Calu3 (cell line): ENCODE data around the gene ST8SIA2. TPM values are rescaled to one million over a fixed set of nuclear protein-coding genes. Genes with fewer than 3 reads are reported as not detected.

Experiments
- BruUV-seq: library from RNA; stranded (reverse); fragments of 400-500 nt; replicated peaks from 2 replicates; lab custom pipeline; 2021; lab: Mats Ljungman, UMichigan
- CTCF ChIA-PET: fragments of 300-600 bp; sonication (Branson Sonifier 250); formaldehyde crosslinking; loops from one replicate; lab custom pipeline; 2022; ENCODE audit warnings: antibody characterized with exemption; lab: Charles Lee
- DNase-seq: peaks from one replicate; pipeline ENCODE4 v3.0.0; 2022
- H3K27ac Mint-ChIP-seq: one replicate; pipeline ENCODE4 v1.8.0; 2022; ENCODE audit warnings: mixed read lengths; ENCODE audit not compliant: unreplicated experiment
- H3K27me3 Mint-ChIP-seq: one replicate; pipeline ENCODE4 v1.8.0; 2022; ENCODE audit warnings: mixed read lengths; ENCODE audit not compliant: unreplicated experiment
- H3K36me3 Mint-ChIP-seq: one replicate; pipeline ENCODE4 v1.8.0; 2022; ENCODE audit warnings: mild to moderate bottlenecking, moderate library complexity, mixed read lengths; ENCODE audit not compliant: insufficient read depth, unreplicated experiment
- H3K4me1 Mint-ChIP-seq: one replicate; pipeline ENCODE4 v1.8.0; 2022; ENCODE audit warnings: mild to moderate bottlenecking, low read depth, mixed read lengths; ENCODE audit not compliant: unreplicated experiment
- H3K4me3 Mint-ChIP-seq: one replicate; pipeline ENCODE4 v1.8.0; 2022; ENCODE audit warnings: mild to moderate bottlenecking, low read depth, moderate library complexity, mixed read lengths; ENCODE audit not compliant: unreplicated experiment
- H3K9me3 Mint-ChIP-seq: one replicate; pipeline ENCODE4 v1.8.0; 2022; ENCODE audit warnings: low read depth, mixed read lengths; ENCODE audit not compliant: unreplicated experiment
- intact Hi-C: fragments of 100-400 bp; cut with micrococcal nuclease; formaldehyde crosslinking; loops from one replicate; pipeline ENCODE4 v1.10.0; 2022; ENCODE audit not compliant: unreplicated experiment
- total RNA-seq: library from RNA; stranded (reverse); gene quantifications from 2 replicates; pipeline ENCODE4 v1.2.3, GENCODE V29; 2022
- TF ChIP-seq, protein P1 (sequence below): fragments of 200-600 bp; IDR thresholded peaks from one replicate; pipeline ENCODE4 v1.8.0; 2022; ENCODE audit warnings: antibody characterized with exemption; ENCODE audit not compliant: unreplicated experiment

The ST8SIA2 gene
- total RNA-seq, 1 experiment from 2014 or later, result not detected

DNA sequence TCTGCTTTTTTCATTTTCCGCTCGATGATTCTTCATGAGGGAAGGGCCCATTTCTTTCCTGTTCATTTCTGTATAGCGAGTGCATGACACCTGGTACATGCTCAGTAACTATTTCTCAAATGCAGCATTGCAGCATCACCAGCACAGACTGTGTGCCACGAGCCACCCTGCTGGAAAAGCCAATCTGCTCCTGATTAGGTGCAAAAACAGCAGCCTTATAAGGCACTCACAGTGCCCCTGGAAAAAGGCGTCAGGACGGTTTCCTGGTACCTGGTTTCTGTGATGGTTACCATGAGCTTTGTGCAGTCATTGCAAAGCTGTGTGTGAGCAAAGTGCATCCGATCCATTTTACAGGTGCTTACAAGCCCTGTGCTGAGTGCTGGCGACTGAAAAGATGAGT, 15.8 kb downstream of the ST8SIA2 start:
- H3K36me3 Mint-ChIP-seq, result no peaks in the 10 kb centered on the region
- H3K27me3 Mint-ChIP-seq, result peaks cover 86% of the 10 kb centered on the region
- CTCF ChIA-PET, result interaction anchor here (0.6 kb wide), 1 partner anchor 76 kb away, joined by 7 read pairs; no protein-coding TSS in a partner anchor
- DNase-seq, result no peak
- no peak overlapping the region for H3K27ac Mint-ChIP-seq
- TF ChIP-seq, protein P1, sequence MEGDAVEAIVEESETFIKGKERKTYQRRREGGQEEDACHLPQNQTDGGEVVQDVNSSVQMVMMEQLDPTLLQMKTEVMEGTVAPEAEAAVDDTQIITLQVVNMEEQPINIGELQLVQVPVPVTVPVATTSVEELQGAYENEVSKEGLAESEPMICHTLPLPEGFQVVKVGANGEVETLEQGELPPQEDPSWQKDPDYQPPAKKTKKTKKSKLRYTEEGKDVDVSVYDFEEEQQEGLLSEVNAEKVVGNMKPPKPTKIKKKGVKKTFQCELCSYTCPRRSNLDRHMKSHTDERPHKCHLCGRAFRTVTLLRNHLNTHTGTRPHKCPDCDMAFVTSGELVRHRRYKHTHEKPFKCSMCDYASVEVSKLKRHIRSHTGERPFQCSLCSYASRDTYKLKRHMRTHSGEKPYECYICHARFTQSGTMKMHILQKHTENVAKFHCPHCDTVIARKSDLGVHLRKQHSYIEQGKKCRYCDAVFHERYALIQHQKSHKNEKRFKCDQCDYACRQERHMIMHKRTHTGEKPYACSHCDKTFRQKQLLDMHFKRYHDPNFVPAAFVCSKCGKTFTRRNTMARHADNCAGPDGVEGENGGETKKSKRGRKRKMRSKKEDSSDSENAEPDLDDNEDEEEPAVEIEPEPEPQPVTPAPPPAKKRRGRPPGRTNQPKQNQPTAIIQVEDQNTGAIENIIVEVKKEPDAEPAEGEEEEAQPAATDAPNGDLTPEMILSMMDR, result no peak
- intact Hi-C loops, result no loop called here
- no peaks in the 10 kb centered on the region for H3K4me1 Mint-ChIP-seq
- no peaks in the 10 kb centered on the region for H3K9me3 Mint-ChIP-seq
- no TSS peak for BruUV-seq
- H3K4me3 Mint-ChIP-seq, result no peak overlapping the region

DNA sequence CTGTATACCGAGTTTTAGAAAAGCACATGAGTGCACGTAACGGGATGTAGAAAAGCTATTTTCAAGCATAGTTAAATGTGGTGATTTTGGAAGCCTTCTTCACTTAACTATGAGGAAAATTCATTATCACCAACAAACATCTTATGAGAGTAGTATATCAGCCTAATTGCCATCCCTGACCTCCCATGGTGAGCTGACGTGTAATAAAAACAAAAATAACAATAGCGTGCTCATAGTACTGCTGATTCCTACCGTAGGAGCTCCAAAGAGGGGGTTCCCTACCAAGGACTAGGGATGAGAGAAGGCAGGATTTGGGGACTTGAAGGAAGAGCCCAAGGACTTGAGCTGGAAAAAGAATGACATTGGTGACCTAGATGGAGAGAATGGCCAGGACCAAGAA, 16.9 kb downstream of the ST8SIA2 start:
- Mint-ChIP-seq H3K9me3 (no peaks in the 10 kb centered on the region), H3K27ac (no peak overlapping the region), H3K4me1 (no peaks in the 10 kb centered on the region), H3K27me3 (peaks cover 86% of the 10 kb centered on the region), H3K36me3 (no peaks in the 10 kb centered on the region), H3K4me3 (no peak overlapping the region)
- TF ChIP-seq, protein P1, result no peak
- DNase-seq, result no peak
- BruUV-seq, result no TSS peak
- CTCF ChIA-PET, result interaction anchor here (0.7 kb wide), 1 partner anchor 804 kb away, joined by 3 read pairs; no protein-coding TSS in a partner anchor
- intact Hi-C loops, result no loop called here

DNA sequence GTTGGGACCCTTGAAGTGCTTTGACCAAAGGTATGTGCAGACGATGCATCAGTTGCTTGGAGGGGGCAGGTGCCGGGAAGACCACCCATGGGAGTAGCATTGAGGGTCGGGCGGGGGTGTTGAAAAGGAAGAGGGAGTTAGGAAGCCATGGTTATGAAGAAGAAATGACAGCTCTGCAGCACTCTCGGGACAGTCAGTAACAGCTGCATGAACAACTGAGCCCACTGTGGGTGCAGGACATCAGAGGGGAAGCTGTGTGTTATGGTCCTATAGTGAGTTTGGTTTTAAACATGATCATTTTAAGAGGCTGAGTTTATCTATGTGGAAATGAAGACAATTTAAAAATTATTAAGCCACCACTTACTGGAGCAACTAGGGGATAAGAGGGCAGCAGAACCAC, 17.6 kb downstream of the ST8SIA2 start:
- no peak for DNase-seq
- no TSS peak for BruUV-seq
- Mint-ChIP-seq H3K4me1 (no peaks in the 10 kb centered on the region), H3K4me3 (no peak overlapping the region), H3K9me3 (no peaks in the 10 kb centered on the region), H3K27ac (no peak overlapping the region), H3K36me3 (no peaks in the 10 kb centered on the region), H3K27me3 (peaks cover 90% of the 10 kb centered on the region)
- CTCF ChIA-PET, result interaction anchor here (0.9 kb wide), 1 partner anchor 8 kb away, joined by 3 read pairs; no protein-coding TSS in a partner anchor
- intact Hi-C loops, result no loop called here
- TF ChIP-seq, protein P1, result no peak

DNA sequence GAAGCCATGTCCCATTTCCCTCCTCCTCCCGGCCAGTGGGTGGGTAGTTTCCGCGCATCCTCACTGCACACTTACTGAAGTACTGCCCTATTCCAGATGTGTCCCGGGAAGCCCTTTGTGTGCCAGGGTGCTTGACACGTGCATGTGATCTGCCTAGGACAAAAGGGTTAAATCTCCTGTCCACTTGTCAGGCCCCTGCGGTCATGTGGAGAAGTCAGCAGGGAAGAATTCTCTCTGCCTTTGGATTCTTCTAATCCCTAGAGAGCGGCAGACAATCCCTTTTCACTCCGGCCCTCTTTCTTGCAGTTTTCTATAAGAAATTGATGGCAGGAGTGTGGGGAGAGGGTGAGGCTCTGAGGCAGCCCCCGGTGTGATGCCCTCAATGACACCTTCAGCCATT, 19.8 kb downstream of the ST8SIA2 start:
- no TSS peak for BruUV-seq
- no peaks in the 10 kb centered on the region for H3K4me1 Mint-ChIP-seq
- H3K27me3 Mint-ChIP-seq, result peaks cover 100% of the 10 kb centered on the region
- H3K36me3 Mint-ChIP-seq, result no peaks in the 10 kb centered on the region
- no peak for DNase-seq
- H3K4me3 Mint-ChIP-seq, result no peak overlapping the region
- H3K27ac Mint-ChIP-seq, result no peak overlapping the region
- no peaks in the 10 kb centered on the region for H3K9me3 Mint-ChIP-seq
- intact Hi-C loops, result no loop called here
- TF ChIP-seq, protein P1, result no peak
- CTCF ChIA-PET, result interaction anchor here (1.5 kb wide), 1 partner anchor 9 kb away, joined by 4 read pairs; no protein-coding TSS in a partner anchor
